HG03139 (cell line): ENCODE measurements around the gene CDHR2.

Experiments
- ATAC-seq: cut with Tn5 transposase; IDR thresholded peaks from one replicate; pipeline ENCODE4 v1.9.1; 2021; ENCODE audit not compliant: unreplicated experiment

Gene CDHR2

GRCh38 chr5:176638437-176638836 lies 89.3 kb downstream of the CDHR2 start:
- ATAC-seq, result no peak

- ATAC-seq, result no peak
Observed at GRCh38 chr5:176639208-176639607, 90.1 kb downstream of the CDHR2 start.

- ATAC-seq, result no peak
Observed at GRCh38 chr5:176639981-176640380, 90.8 kb downstream of the CDHR2 start.

GRCh38 chr5:176640616-176641015 lies 91.5 kb downstream of the CDHR2 start:
- ATAC-seq, result no peak

- no peak for ATAC-seq
Observed at GRCh38 chr5:176642675-176643490, 93.7 kb downstream of the CDHR2 start.

GRCh38 chr5:176643491-176644219 lies 94.5 kb downstream of the CDHR2 start:
- no peak for ATAC-seq

- no peak for ATAC-seq
Observed at GRCh38 chr5:176644294-176644693, 95.2 kb downstream of the CDHR2 start.

- no peak for ATAC-seq
Observed at GRCh38 chr5:176644878-176645670, 95.9 kb downstream of the CDHR2 start.
